Skeletal muscle tissue (tissue), 4 donors: ENCODE results near the gene TELO2. TPM values are rescaled to one million over a fixed set of nuclear protein-coding genes. Genes with fewer than 3 reads are reported as not detected.

Source experiments
- H3K27ac ChIP-seq: one replicate; pipeline ENCODE4 v1.7.0; 2013; ENCODE audit warnings: mild to moderate bottlenecking, low read depth, low read length, inconsistent platforms
- H3K27me3 ChIP-seq, 3 donors: one replicate each; pipeline ENCODE4 v1.7.0; 2013; ENCODE audit warnings: low read length in 3 of 3; ENCODE audit not compliant: control insufficient read depth in 3 of 3, insufficient read depth in 3 of 3
- H3K36me3 ChIP-seq, 3 donors: one replicate each; pipeline ENCODE4 v1.7.0; 2013; ENCODE audit warnings: low read length in 3 of 3; ENCODE audit not compliant: control insufficient read depth in 3 of 3, insufficient read depth in 3 of 3
- H3K4me1 ChIP-seq, 3 donors: one replicate each; pipeline ENCODE4 v1.7.0; 2013; ENCODE audit warnings: low read length in 3 of 3, mild to moderate bottlenecking in 3 of 3; ENCODE audit not compliant: control insufficient read depth in 3 of 3, insufficient read depth in 3 of 3
- H3K4me3 ChIP-seq, 3 donors: one replicate each; pipeline ENCODE4 v1.7.0; 2013; ENCODE audit warnings: low read length in 3 of 3
- H3K9ac ChIP-seq, 3 donors: one replicate each; pipeline ENCODE4 v1.7.0; 2013; ENCODE audit warnings: low read length in 3 of 3, mild to moderate bottlenecking in 3 of 3, moderate library complexity in 2 of 3, low read depth in 1 of 3
- H3K9me3 ChIP-seq, 3 donors: one replicate each; pipeline ENCODE4 v1.7.0; 2013; ENCODE audit warnings: low read length in 3 of 3; ENCODE audit not compliant: control insufficient read depth in 3 of 3
- total RNA-seq: library from RNA; depleted of rRNA; stranded (reverse); fragments of >200 nt; gene quantifications from one replicate; pipeline ENCODE4 v1.2.3, GENCODE V29; 2014
- donor health status: Osteomylitis.

The TELO2 gene
- total RNA-seq, 1 donor from 2014 or later: 11.0 TPM

DNA sequence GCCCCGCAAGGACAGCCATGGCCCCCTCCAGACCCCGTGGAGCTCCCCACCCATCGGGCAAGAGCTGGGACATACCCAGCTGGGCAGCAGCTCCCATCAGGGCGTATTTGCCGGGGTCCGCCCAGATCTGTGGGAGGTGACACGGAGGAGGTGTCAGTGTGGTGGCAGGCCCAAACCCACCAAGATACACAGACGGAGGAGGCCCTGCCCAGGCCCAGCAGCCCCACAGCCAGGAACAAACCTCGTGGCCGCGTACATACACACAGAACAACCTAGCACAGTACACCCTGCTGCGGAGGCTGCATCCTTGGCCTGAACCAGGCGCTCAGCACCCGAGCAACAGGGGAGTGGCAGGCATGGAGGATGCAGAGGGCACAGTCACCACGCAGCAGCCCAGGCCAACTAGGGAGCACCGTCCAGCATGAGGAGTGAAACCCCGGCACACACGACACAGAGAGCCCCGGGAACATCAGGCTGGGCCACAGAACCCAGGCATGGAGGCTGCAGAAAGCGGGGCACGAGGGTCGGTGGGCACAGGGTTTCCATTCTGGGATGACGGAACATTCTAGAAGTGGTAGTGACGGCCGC lies 43.9 kb upstream of the TELO2 start:
- no peaks in the 10 kb centered on the region for H3K4me1 ChIP-seq
- no peak overlapping the region for H3K27ac ChIP-seq
- no peaks in the 10 kb centered on the region for H3K9me3 ChIP-seq
- no peak overlapping the region for H3K9ac ChIP-seq
- H3K4me3 ChIP-seq: no peak overlapping the region
- peaks cover 50 to 66% (median 56%) of the 10 kb centered on the region in 3 donors for H3K36me3 ChIP-seq
- H3K27me3 ChIP-seq: no peaks in the 10 kb centered on the region

DNA sequence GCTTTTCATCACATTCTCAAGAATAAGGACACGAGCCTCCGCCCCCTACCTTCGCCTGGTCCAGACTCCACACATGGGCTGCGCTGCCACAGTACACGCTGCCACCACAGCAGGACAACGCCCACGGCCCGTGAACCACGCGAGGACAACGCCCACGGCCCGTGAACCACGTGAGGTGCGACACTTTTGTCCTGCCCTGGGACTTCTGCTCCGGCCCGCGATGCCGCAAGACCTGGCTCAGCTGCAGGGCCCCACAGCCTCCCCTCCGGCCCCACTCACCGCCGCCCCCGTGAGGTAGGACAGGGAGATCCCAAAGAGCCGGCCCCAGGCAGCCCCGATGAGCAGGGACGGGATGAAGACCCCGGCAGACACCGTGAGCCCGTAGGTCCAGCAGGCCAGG lies 42.9 kb upstream of the TELO2 start:
- Histone ChIP-seq H3K4me1 (no peaks in the 10 kb centered on the region), H3K27me3 (no peaks in the 10 kb centered on the region), H3K9me3 (no peaks in the 10 kb centered on the region), H3K27ac (no peak overlapping the region), H3K4me3 (no peak overlapping the region), H3K9ac (no peak overlapping the region), H3K36me3 (peaks cover 56 to 74% (median 64%) of the 10 kb centered on the region in 3 donors)

DNA sequence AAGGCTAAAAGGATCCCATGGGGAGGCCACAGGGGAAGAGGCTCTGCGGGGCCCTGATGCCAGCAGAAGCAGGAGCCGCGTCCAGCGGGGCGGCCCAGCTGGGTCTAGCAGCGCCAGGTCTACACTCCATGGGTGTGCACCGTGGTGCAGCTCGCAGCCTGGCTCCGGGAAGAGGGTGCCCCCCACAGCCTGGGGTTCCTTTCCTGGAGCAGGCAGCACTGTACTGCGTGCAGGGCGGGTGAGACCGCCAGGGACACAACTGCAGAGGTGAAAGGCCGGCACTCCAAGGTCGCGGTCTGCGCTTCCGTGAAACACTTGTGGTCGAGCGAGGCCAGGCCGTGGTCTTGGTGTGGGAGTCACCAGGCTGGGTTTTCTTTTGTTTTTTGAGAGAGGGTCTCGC lies 42.3 kb upstream of the TELO2 start:
- no peak overlapping the region for H3K27ac ChIP-seq
- no peak overlapping the region for H3K4me3 ChIP-seq
- no peak overlapping the region for H3K9ac ChIP-seq
- no peaks in the 10 kb centered on the region for H3K4me1 ChIP-seq
- peaks cover 62 to 78% (median 70%) of the 10 kb centered on the region in 3 donors for H3K36me3 ChIP-seq
- H3K9me3 ChIP-seq: no peaks in the 10 kb centered on the region
- H3K27me3 ChIP-seq: no peaks in the 10 kb centered on the region

DNA sequence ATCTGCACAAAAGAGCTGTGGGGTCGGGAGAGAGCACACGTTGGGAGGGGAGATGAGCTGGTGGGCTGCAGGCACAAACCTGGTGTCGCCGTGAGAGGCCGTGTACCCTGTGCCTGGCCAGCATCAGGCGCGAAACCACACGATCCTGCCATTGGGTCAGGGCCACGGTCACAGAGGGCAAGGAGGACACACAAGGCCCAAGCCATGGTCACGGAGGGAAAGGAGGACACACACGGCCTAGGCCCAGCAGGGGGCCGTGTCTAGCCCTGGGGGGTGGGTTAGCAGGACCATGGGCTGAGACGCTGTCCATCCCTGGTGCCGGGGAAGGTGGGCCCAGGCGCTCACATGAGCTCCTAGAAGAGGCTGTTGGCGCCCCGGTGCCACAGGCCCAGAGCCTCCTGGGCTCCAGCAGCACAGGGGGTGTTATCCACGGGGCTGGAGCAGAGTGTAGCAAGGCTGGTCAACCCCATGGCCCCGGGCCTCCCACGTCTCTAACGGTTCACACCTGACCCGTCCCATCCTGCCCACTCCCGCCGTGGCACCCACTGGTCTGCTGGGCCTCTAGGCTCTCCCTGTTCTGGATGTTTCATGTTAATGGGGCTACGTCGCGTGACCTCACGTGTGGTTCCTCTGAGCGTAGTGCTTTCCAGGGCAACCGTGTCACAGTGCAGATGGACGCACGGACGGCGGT lies 41.3 kb upstream of the TELO2 start:
- H3K4me3 ChIP-seq: no peak overlapping the region
- H3K9me3 ChIP-seq: no peaks in the 10 kb centered on the region
- no peak overlapping the region for H3K27ac ChIP-seq
- H3K27me3 ChIP-seq: no peaks in the 10 kb centered on the region
- H3K36me3 ChIP-seq: peaks cover 59 to 76% (median 65%) of the 10 kb centered on the region in 3 donors
- H3K4me1 ChIP-seq: no peaks in the 10 kb centered on the region
- no peak overlapping the region for H3K9ac ChIP-seq

DNA sequence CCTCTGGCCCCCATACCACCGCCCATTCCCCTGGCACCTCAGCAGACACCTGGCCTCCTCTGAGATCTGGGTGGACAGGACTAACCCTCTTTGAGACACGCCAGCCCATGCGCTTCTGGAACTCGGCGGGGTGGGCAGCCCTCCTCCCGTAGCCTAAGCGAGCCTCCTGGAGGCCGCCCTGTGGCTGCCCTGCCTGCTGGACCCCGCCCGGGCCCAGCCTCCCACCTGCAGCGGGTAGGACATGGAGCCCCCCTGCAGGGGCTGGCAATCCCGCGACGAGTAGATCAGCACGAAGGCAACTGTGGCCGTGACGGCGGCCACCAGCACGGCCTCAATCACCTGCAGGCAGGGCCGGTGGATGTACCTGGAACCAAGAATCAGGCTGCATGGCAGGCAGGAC lies 40.6 kb upstream of the TELO2 start:
- H3K9me3 ChIP-seq: no peaks in the 10 kb centered on the region

DNA sequence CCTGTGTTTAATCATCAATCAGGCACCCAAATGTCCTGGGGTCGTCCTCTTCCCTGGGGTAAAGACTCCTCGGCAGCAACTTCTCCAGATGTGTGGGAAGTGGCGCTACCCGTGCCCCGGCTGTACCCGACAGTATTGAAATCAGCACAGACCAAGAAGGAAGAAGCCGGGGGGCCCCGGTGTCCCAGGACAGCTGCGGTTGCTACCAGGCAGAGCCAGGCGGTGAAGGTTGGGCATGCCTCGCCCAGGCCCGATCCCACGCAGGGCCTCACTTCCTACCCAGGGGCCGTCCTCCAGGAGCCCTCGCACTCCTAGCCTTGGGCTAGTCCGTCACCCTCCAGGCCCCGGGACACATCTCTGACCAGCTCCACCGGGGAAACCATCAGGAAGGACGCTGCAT lies 39.8 kb upstream of the TELO2 start:
- Histone ChIP-seq H3K27me3 (no peaks in the 10 kb centered on the region), H3K4me3 (no peak overlapping the region), H3K9me3 (no peaks in the 10 kb centered on the region), H3K36me3 (peaks cover 52 to 76% (median 68%) of the 10 kb centered on the region in 3 donors), H3K27ac (no peak overlapping the region), H3K9ac (no peak overlapping the region), H3K4me1 (no peaks in the 10 kb centered on the region)

More for the DNA sequence above, 40.6 kb upstream of the TELO2 start:
- Histone ChIP-seq H3K36me3 (peaks cover 57 to 78% (median 68%) of the 10 kb centered on the region in 3 donors), H3K27me3 (no peaks in the 10 kb centered on the region), H3K4me3 (no peak overlapping the region), H3K9ac (no peak overlapping the region), H3K27ac (no peak overlapping the region), H3K4me1 (no peaks in the 10 kb centered on the region)

DNA sequence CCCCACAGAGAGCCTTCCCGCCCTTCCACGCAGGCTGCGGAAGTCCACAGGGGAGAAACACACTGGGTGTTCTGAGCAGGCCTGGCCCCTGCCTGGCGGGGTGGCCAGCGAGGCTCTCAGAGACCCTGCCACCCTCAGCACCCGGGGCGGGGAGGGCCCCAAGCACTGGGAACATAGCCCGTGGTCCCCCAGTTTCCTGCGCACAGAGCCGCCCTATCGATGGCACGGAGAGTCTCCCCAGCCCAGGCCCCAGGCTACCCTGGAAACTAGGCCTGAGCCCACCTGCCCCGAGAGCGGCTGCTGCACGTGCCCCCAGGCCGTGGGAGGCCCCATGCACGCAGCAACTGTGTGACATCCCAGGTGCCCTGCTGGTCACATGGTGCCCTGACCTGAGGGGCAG lies 38.6 kb upstream of the TELO2 start:
- Histone ChIP-seq H3K9me3 (no peaks in the 10 kb centered on the region), H3K9ac (no peak overlapping the region), H3K4me1 (no peaks in the 10 kb centered on the region), H3K27ac (no peak overlapping the region), H3K4me3 (no peak overlapping the region), H3K36me3 (peaks cover 55 to 74% (median 67%) of the 10 kb centered on the region in 3 donors), H3K27me3 (no peaks in the 10 kb centered on the region)

DNA sequence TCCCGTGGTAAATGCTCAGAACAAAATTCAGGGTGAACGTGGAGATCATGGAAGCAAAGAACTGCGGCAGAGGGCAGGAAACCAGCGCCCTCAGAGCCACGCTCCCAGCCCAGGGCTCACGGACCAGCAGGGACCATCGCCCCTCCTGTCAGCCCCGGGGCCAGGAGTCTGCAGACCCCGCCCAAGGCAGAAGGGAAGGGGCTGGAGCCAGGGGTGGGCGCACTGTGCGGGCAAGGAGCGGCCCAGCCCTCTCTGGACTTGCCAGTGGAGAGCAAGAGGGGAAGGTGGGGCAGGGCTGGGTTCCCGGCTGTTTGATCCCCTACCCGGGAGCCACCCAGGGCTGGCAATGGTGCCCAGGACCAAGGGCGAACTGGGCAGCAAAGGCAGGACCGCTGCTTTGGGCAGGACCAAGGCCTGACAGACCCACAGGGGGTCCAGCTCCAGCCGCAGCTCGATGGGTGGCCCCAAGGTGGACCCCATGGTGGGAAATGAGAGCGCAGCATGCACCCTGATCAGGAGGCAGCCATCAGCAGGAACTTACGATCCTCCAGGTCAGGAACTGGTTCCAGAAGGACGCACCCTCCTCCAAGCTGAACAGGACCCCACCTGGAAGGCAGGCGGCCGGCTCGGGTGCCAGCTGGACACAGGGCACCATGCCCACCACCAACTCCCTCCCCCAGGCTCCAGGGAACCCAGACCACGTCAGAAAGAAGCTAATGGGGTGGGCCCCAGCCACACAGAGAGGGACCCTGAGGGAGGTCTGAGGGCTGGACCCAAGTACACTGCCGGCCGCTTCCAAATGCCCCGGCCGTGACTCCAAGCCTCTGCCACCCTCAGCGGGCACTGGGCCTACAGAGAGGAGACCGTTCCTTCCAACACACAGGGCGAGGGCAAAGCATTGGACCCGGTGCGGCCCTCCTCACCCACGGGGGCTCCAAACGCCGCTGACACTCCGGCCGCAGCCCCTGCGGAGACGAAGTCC lies 37.7 kb upstream of the TELO2 start:
- H3K36me3 ChIP-seq: peaks cover 63 to 73% (median 69%) of the 10 kb centered on the region in 3 donors
- H3K27ac ChIP-seq: no peak overlapping the region
- no peaks in the 10 kb centered on the region for H3K4me1 ChIP-seq
- H3K4me3 ChIP-seq: no peak overlapping the region
- no peaks in the 10 kb centered on the region for H3K27me3 ChIP-seq
- H3K9me3 ChIP-seq: no peaks in the 10 kb centered on the region
- no peak overlapping the region for H3K9ac ChIP-seq

DNA sequence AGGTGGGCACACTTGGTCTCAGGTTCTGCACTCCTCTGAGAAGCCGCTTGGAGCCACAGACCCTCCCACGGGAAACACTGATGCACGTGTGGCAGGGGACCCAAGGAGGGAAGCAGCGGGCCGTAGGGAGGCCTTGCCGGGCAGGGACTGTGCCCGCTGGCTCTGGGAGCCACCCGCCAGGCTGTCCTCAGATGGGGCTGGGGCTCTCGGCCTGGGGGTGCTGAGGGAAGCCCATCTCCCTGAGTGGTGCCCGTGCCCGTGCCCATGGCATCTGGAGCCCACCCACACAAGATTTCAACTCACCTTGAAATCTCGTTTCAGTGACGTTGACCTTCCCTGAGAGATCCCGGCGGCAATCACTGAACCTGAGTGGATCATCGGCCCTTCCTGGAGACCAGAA lies 36.2 kb upstream of the TELO2 start:
- no peaks in the 10 kb centered on the region for H3K4me1 ChIP-seq
- H3K4me3 ChIP-seq: no peak overlapping the region
- no peak overlapping the region for H3K27ac ChIP-seq
- no peaks in the 10 kb centered on the region for H3K27me3 ChIP-seq
- H3K9me3 ChIP-seq: no peaks in the 10 kb centered on the region
- no peak overlapping the region for H3K9ac ChIP-seq
- H3K36me3 ChIP-seq: peaks cover 64 to 69% (median 66%) of the 10 kb centered on the region in 3 donors
